K562 (cell line): ENCODE data around the gene SLC7A1. TPM values are rescaled to one million over a fixed set of nuclear protein-coding genes. Genes with fewer than 3 reads are reported as not detected.

Experiments used
- ATAC-seq: fragments of 200-7000 bp; cut with Tn5 transposase; 3 replicates; pipeline ENCODE4 v1.9.1; 2020; ENCODE audit warnings: moderate library complexity
- BruUV-seq: library from RNA; stranded (reverse); fragments of 400-500 nt; replicated peaks from 2 replicates; lab custom pipeline; 2021; lab: Mats Ljungman, UMichigan
- CTCF ChIA-PET: fragments of 300-600 bp; formaldehyde crosslinking; extraction: SDS; loops from one replicate; lab custom pipeline; 2021; ENCODE audit warnings: low intra/inter-chr PET ratio; lab: Yijun Ruan, JAX
- POLR2A ChIA-PET: fragments of 300-600, 350-650 bp; sonication (Branson Sonifier 250); formaldehyde crosslinking; extraction: SDS; loops from one replicate; lab custom pipeline; 2021; ENCODE audit warnings: antibody characterized with exemption, inconsistent platforms; lab: Yijun Ruan, JAX
- DNase-seq, 4 experiments: peaks; one replicate each; pipeline versions ENCODE4 v3.0.0 to v3.0.0-alpha.2; 2011 to 2018; ENCODE audit warnings: low spot score in 3 of 4, mixed read lengths in 3 of 4; ENCODE audit errors: extremely low read depth in 1 of 4
- FAIRE-seq: peaks from 2 replicates; lab custom pipeline; 2011; peaks lifted over from hg19 to GRCh38; lab: Jason Lieb, UNC
- H2AFZ ChIP-seq: 2 replicates; pipeline ENCODE4 v1.6.0; 2011; ENCODE audit warnings: low read depth, low read length, control low read depth, inconsistent platforms
- H3K27ac ChIP-seq: fragments of 200-600 bp; 3 replicates; pipeline ENCODE4 v1.8.0; 2011; ENCODE audit warnings: low read depth, mild to moderate bottlenecking, control low read depth, inconsistent platforms, low read length, moderate library complexity, mixed read lengths; ENCODE audit errors: extremely low read depth
- H3K27me3 ChIP-seq, 2 experiments: fragments of 300-600 bp in 1 of 2; 2 replicates in 1 of 2; 3 replicates in 1 of 2; pipeline versions ENCODE4 v1.6.0 to v1.8.0; 2011; ENCODE audit warnings: inconsistent platforms in 2 of 2, low read length in 2 of 2, mild to moderate bottlenecking in 1 of 2, mixed read lengths in 1 of 2, moderate library complexity in 1 of 2; ENCODE audit not compliant: control insufficient read depth in 2 of 2, insufficient read depth in 2 of 2
- H3K36me3 ChIP-seq: fragments of 300-600 bp; 3 replicates; pipeline ENCODE4 v1.8.0; 2011; ENCODE audit warnings: mild to moderate bottlenecking, low read length, inconsistent platforms; ENCODE audit not compliant: control insufficient read depth, insufficient read depth
- H3K4me1 ChIP-seq, 2 experiments: fragments of 200-600 bp in 1 of 2; replicated peaks in 1 of 2; 2 replicates in 1 of 2; 3 replicates in 1 of 2; pipeline versions ENCODE4 v1.5.1 to v1.8.0; 2011; ENCODE audit warnings: inconsistent platforms in 2 of 2, low read length in 2 of 2, mild to moderate bottlenecking in 1 of 2, mixed read lengths in 1 of 2, moderate library complexity in 1 of 2; ENCODE audit not compliant: control insufficient read depth in 2 of 2, insufficient read depth in 2 of 2
- H3K4me2 ChIP-seq: 2 replicates; pipeline ENCODE4 v1.6.1; 2011; ENCODE audit warnings: low read length, control low read depth, inconsistent platforms, mixed read lengths; ENCODE audit not compliant: insufficient read depth
- H3K4me3 ChIP-seq: fragments of 200-600 bp; sonication (generic), shearing (Covaris generic); 2 replicates; pipeline ENCODE4 v1.5.1; 2016; ENCODE audit warnings: control low read depth, inconsistent platforms
- H3K79me2 ChIP-seq: fragments of 200-600 bp; 3 replicates; pipeline ENCODE4 v1.8.0; 2011; ENCODE audit warnings: low read length, inconsistent platforms; ENCODE audit not compliant: control insufficient read depth, insufficient read depth
- H3K9ac ChIP-seq, 2 experiments: 2 replicates each; pipeline versions ENCODE4 v1.6.0 to v1.6.1; 2011; ENCODE audit warnings: low read depth in 2 of 2, low read length in 2 of 2, control low read depth in 1 of 2, inconsistent platforms in 1 of 2, mild to moderate bottlenecking in 1 of 2, mixed read lengths in 1 of 2; ENCODE audit not compliant: insufficient read depth in 1 of 2
- H3K9me1 ChIP-seq: one replicate; pipeline ENCODE4 v1.6.0; 2011; ENCODE audit warnings: inconsistent platforms, mild to moderate bottlenecking, low read length, moderate library complexity; ENCODE audit not compliant: control insufficient read depth, insufficient read depth
- H3K9me3 ChIP-seq: replicated peaks from 2 replicates; pipeline ENCODE4 v1.5.1; 2011; ENCODE audit warnings: low read depth, low read length, inconsistent platforms; ENCODE audit not compliant: control insufficient read depth, insufficient read depth
- H4K20me1 ChIP-seq: replicated peaks from 2 replicates; pipeline ENCODE4 v1.6.1; 2011; ENCODE audit warnings: low read length, inconsistent platforms, mixed read lengths; ENCODE audit not compliant: control insufficient read depth, insufficient read depth
- ARNT ChIP-seq, 2 experiments: fragments of 450-650 bp; IDR thresholded peaks; 2 replicates each; pipeline ENCODE4 v1.6.1; 2016; ENCODE audit warnings: mild to moderate bottlenecking in 1 of 2
- ATF1 ChIP-seq, 2 experiments: fragments of 450-650 bp in 1 of 2; IDR thresholded peaks; 2 replicates each; pipeline ENCODE4 v1.6.1; 2016; ENCODE audit warnings: missing compliant biosample characterization in 1 of 2, missing genetic modification characterization in 1 of 2
- CHD2 ChIP-seq: IDR thresholded peaks from 2 replicates; pipeline ENCODE4 v1.6.1; 2011; ENCODE audit warnings: low read depth, low read length
- EP400 ChIP-seq: fragments of 450-650 bp; IDR thresholded peaks from 2 replicates; pipeline ENCODE4 v1.6.1; 2017; ENCODE audit warnings: antibody characterized with exemption, mild to moderate bottlenecking, moderate library complexity
- EWSR1 ChIP-seq: fragments of 450-650 bp; IDR thresholded peaks from 2 replicates; pipeline ENCODE4 v1.6.1; 2018; ENCODE audit warnings: borderline replicate concordance, mild to moderate bottlenecking, low read depth, moderate library complexity; ENCODE audit not compliant: partially characterized antibody
- GABPB1 ChIP-seq: sonication (generic); formaldehyde crosslinking; IDR thresholded peaks from 2 replicates; pipeline ENCODE4 v1.8.0; 2022; ENCODE audit warnings: mild to moderate bottlenecking, missing genetic modification reagents
- IRF2 ChIP-seq: sonication (generic); formaldehyde crosslinking; IDR thresholded peaks from 2 replicates; pipeline ENCODE4 v1.8.1; 2022; ENCODE audit warnings: mild to moderate bottlenecking, missing genetic modification reagents
- MYNN ChIP-seq, 2 experiments: sonication (generic); formaldehyde crosslinking in 1 of 2; IDR thresholded peaks; 2 replicates each; pipeline versions ENCODE4 v1.5.0 to v1.6.1; 2016 to 2020; ENCODE audit warnings: antibody characterized with exemption in 1 of 2, missing genetic modification reagents in 1 of 2
- NFIC ChIP-seq: fragments of 450-650 bp; IDR thresholded peaks from 2 replicates; pipeline ENCODE4 v1.6.1; 2017; ENCODE audit warnings: mild to moderate bottlenecking, inconsistent platforms
- RBM25 ChIP-seq: fragments of 200-400 bp; formaldehyde crosslinking; IDR thresholded peaks from 2 replicates; pipeline ENCODE4 v1.6.1; 2018; ENCODE audit warnings: low read length, low read depth, moderate library complexity; ENCODE audit not compliant: severe bottlenecking
- RCOR1 ChIP-seq, 2 experiments: IDR thresholded peaks; 2 replicates each; pipeline ENCODE4 v1.6.1; 2012; ENCODE audit warnings: low read depth in 2 of 2, low read length in 2 of 2, borderline replicate concordance in 1 of 2, improper control_type of control experiment in 1 of 2
- SIX5 ChIP-seq, 2 experiments: IDR thresholded peaks; 2 replicates each; pipeline ENCODE4 v1.6.1; 2011; ENCODE audit warnings: low read length in 2 of 2, borderline replicate concordance in 1 of 2, low read depth in 1 of 2, mild to moderate bottlenecking in 1 of 2, moderate library complexity in 1 of 2; ENCODE audit not compliant: insufficient read depth in 1 of 2
- SMAD3 ChIP-seq: fragments of 450-650 bp; formaldehyde crosslinking; conservative IDR thresholded peaks from 2 replicates; pipeline ENCODE4 v1.4.0; 2020; ENCODE audit warnings: mild to moderate bottlenecking
- SUPT5H ChIP-seq: fragments of 450-650 bp; IDR thresholded peaks from 2 replicates; pipeline ENCODE4 v1.6.1; 2016
- TAF15 ChIP-seq: fragments of 200-400 bp; formaldehyde crosslinking; IDR thresholded peaks from 2 replicates; pipeline ENCODE4 v1.6.1; 2017; ENCODE audit warnings: mild to moderate bottlenecking, low read depth, low read length, moderate library complexity
- TBL1XR1 ChIP-seq, 2 experiments: IDR thresholded peaks; 2 replicates each; pipeline ENCODE4 v1.6.1; 2012; ENCODE audit warnings: improper control_type of control experiment in 2 of 2, low read length in 2 of 2, mild to moderate bottlenecking in 1 of 2
- XRCC5 ChIP-seq: fragments of 200-400 bp; formaldehyde crosslinking; IDR thresholded peaks from 2 replicates; pipeline ENCODE4 v1.6.1; 2017; ENCODE audit warnings: low read depth, mild to moderate bottlenecking, low read length
- ZBTB7A ChIP-seq: IDR thresholded peaks from 2 replicates; pipeline ENCODE4 v1.6.1; 2011; ENCODE audit warnings: low read depth, mild to moderate bottlenecking, low read length, moderate library complexity, borderline replicate concordance; ENCODE audit not compliant: control insufficient read depth
- ZFPM2 ChIP-seq: fragments of 250-450 bp; sonication (Bioruptor Pico); IDR thresholded peaks from 2 replicates; pipeline ENCODE4 v1.5.1; 2022; ENCODE audit warnings: mild to moderate bottlenecking
- ZKSCAN1 ChIP-seq: fragments of 150-350 bp; IDR thresholded peaks from 2 replicates; pipeline ENCODE4 v1.6.1; 2016; ENCODE audit warnings: low read depth, low read length
- WGBS: fragments of 100-300 bp; shearing (Covaris generic); methylation state at CpG from one replicate; pipeline ENCODE4 v1.1.6; 2016; ENCODE audit warnings: low coverage, mixed read lengths; ENCODE audit not compliant: insufficient coverage; ENCODE audit errors: missing lambda C conversion rate; 5-methylcytosine and 5-hydroxymethylcytosine counted together
- in situ Hi-C: fragments of 300-500 bp; cut with MboI; formaldehyde crosslinking; loops from 4 replicates; pipeline ENCODE4 v1.15.0; 2018; ENCODE audit warnings: inconsistent platforms, mixed read lengths
- intact Hi-C: fragments of 100-400 bp; cut with micrococcal nuclease; formaldehyde crosslinking; loops from 2 replicates; pipeline ENCODE4 v1.14.2; 2022
- polyA plus RNA-seq, 8 experiments: library from polyadenylated mRNA; depleted of rRNA in 4 of 8; stranded (reverse) in 5 of 8; unstranded in 3 of 8; fragments of >200 nt; fragmentation: Nextera tagmentation in 2 of 8; fragmentation: Illumina TruSeq in 1 of 8; extraction: Ambion mirVana in 2 of 8; extraction: Trizol in 1 of 8; gene quantifications; 2 replicates each; pipeline versions ENCODE4 v1.2.1 to v1.2.3, GENCODE V29; 2011 to 2014; ENCODE audit warnings: inconsistent platforms in 1 of 8, missing spikeins in 1 of 8
- total RNA-seq, 7 experiments: library from RNA; depleted of rRNA in 6 of 7; stranded (reverse); fragments of >200 nt in 6 of 7; fragmentation: Illumina TruSeq in 2 of 7; extraction: Trizol in 2 of 7; gene quantifications; 2 replicates each; pipeline versions ENCODE4 v1.2.1 to v1.2.3, GENCODE V29; 2011 to 2021; ENCODE audit warnings: low replicate concordance in 1 of 7
- TF ChIP-seq, protein P1 (sequence below): fragments of 250-450 bp; sonication (Bioruptor Pico); IDR thresholded peaks from 2 replicates; pipeline ENCODE4 v1.4.0; 2020

Gene SLC7A1
- total and polyA plus RNA-seq, 9 of the 15 experiments (the other 6 are each of a cell fraction or from before 2014, with no cell fraction given): 3.3 to 69.7 (median 10.8) TPM

DNA sequence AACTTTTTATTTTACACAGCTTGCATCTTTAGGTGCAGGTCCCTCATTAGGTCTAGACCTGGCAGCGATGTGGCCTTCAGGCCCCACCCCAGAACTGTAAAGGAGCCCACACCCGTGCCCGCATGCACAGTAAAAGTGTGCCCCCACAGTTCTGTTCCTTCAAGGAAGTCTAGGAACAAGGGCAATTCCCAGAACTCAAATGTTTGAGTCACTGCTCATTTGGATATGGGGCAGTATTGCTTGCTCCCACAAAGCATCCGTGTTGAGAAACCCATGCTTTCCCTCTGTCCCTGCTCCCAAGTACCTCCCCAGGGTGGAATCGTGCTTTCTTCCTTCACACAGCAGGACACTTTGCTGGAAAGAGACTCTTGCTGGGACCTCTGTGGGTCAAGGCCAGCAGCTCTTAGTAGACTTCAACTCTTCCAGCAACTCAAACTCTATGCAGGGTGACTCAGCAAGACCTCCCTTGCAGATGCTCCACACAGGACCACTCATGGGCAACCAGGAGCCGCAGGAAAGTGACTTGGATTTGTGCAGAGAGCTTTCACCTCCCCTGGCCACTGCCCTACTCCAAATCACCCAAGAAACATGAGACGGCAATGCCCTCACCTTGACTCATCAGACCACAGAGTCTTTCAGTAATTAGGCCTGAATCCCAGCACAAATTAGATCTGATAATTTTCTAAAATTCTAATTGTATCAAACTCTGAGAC is 12.3 kb downstream of the SLC7A1 start (continued):
- TF ChIP-seq NFIC (no peak), SIX5 (IDR thresholded peaks at IDR 0.05; ENCODE audit: borderline replicate concordance in 1 of 2, insufficient read depth in 1 of 2, low read depth in 1 of 2, low read length in 2 of 2) (no peak), MYNN (IDR thresholded peaks at IDR 0.05) (no peak), MYNN (CRISPR knock-in tag; IDR thresholded peaks at IDR 0.05) (no peak), SMAD3 (CRISPR knock-in tag) (no peak), ATF1 (CRISPR knock-in tag; IDR thresholded peaks at IDR 0.05) (no peak), ATF1 (tag; IDR thresholded peaks at IDR 0.05) (no peak), EWSR1 (no peak), SUPT5H (no peak), TBL1XR1 (IDR thresholded peaks at IDR 0.05; ENCODE audit: low read length in 2 of 2) (no peak)
- TF ChIP-seq, protein P1, sequence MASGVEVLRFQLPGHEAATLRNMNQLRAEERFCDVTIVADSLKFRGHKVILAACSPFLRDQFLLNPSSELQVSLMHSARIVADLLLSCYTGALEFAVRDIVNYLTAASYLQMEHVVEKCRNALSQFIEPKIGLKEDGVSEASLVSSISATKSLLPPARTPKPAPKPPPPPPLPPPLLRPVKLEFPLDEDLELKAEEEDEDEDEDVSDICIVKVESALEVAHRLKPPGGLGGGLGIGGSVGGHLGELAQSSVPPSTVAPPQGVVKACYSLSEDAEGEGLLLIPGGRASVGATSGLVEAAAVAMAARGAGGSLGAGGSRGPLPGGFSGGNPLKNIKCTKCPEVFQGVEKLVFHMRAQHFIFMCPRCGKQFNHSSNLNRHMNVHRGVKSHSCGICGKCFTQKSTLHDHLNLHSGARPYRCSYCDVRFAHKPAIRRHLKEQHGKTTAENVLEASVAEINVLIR (CRISPR knock-in tag): no peak

DNA sequence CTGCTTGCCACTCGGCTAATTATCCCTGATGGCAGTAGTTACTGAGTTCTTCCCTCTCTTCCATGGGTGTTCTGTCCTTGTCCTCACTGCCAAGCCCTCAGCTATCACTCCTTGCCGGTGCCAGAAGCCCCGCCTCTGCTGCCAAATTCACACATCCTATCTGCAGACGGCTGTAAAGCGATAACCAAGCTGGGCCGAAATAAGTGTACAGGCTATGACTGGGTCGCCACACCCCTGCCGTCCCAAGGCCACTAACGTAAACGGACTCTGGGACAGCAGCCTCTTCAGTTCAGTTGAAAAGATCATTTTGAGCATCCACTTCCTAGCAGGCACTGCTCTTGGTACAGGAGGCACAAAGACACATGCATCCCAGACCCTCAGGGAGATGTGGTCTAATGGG is 13.3 kb downstream of the SLC7A1 start:
- DNase-seq (peak; percentile 56 to 68 (median 58)), FAIRE-seq (peak; percentile 40), ATAC-seq (peak; percentile 73)
- no peak overlapping the region for H3K27ac ChIP-seq
- peak overlapping the region in 1 of 2 experiments; percentile 64; a peak in 1 of 4 replicates for H3K9ac ChIP-seq
- intact Hi-C loops (no loop called here), in situ Hi-C loops (no loop called here)
- ChIA-PET CTCF (no interaction called here), POLR2A (interaction anchor here (0.9 kb wide), 1 partner anchor 11 kb away, joined by 3 read pairs; no protein-coding TSS in a partner anchor)
- peaks cover 98% of the 10 kb centered on the region for H3K79me2 ChIP-seq
- H3K4me2 ChIP-seq: peak overlapping the region; percentile 52
- H2AFZ ChIP-seq: no peak overlapping the region
- H3K27me3 ChIP-seq: no peaks in the 10 kb centered on the region
- no peak overlapping the region for H3K4me3 ChIP-seq
- peaks cover 34 to 38% of the 10 kb centered on the region in 2 experiments; a peak in 4 of 5 replicates for H3K4me1 ChIP-seq
- peaks cover 6% of the 10 kb centered on the region; the same call in 1 of the 3 replicates for H3K36me3 ChIP-seq
- no peaks in the 10 kb centered on the region for H3K9me3 ChIP-seq
- peaks cover 12% of the 10 kb centered on the region for H3K9me1 ChIP-seq
- 11% methylated on average over 10 of the region's 10 CpGs for WGBS
- no TSS peak for BruUV-seq
- H4K20me1 ChIP-seq: peaks cover 80% of the 10 kb centered on the region
- no peak for TF ChIP-seq EP400
- TF ChIP-seq IRF2 (CRISPR knock-in tag): no peak
- TF ChIP-seq TAF15: no peak
- TF ChIP-seq RCOR1 (IDR thresholded peaks at IDR 0.05; ENCODE audit: borderline replicate concordance in 1 of 2, low read depth in 2 of 2, low read length in 2 of 2): no peak
- no peak for TF ChIP-seq ARNT (IDR thresholded peaks at IDR 0.05)
- TF ChIP-seq XRCC5: no peak
- no peak for TF ChIP-seq RBM25
- peak; percentile 85 for TF ChIP-seq ZKSCAN1
- no peak for TF ChIP-seq ZBTB7A
- TF ChIP-seq GABPB1 (CRISPR knock-in tag): no peak
- TF ChIP-seq ZFPM2 (CRISPR knock-in tag): no peak
- no peak for TF ChIP-seq CHD2
